Neuronal stem cell (in vitro differentiated cells): Measurements from ENCODE around the gene CCSER2.

Experiments used
- DNase-seq: peaks from one replicate; pipeline ENCODE4 v3.0.0-alpha.2; 2013; ENCODE audit warnings: low spot score
- H2AFZ ChIP-seq: one replicate; pipeline ENCODE4 v1.6.1; 2013; ENCODE audit warnings: mild to moderate bottlenecking, low read length, inconsistent platforms
- H2AK5ac ChIP-seq: 2 replicates; pipeline ENCODE4 v1.6.1; 2013; ENCODE audit warnings: low read depth, mild to moderate bottlenecking, inconsistent platforms, low read length, moderate library complexity, mixed read lengths
- H2BK120ac ChIP-seq: 2 replicates; pipeline ENCODE4 v1.6.1; 2013; ENCODE audit warnings: low read depth, mild to moderate bottlenecking, inconsistent platforms, low read length, moderate library complexity, mixed read lengths
- H2BK12ac ChIP-seq: one replicate; pipeline ENCODE4 v1.6.1; 2013; ENCODE audit warnings: low read length, inconsistent platforms
- H2BK15ac ChIP-seq: 2 replicates; pipeline ENCODE4 v1.6.1; 2013; ENCODE audit warnings: mild to moderate bottlenecking, low read length, inconsistent platforms, mixed read lengths
- H2BK5ac ChIP-seq: one replicate; pipeline ENCODE4 v1.6.1; 2013; ENCODE audit warnings: inconsistent platforms, mild to moderate bottlenecking, low read length, moderate library complexity
- H3K14ac ChIP-seq: one replicate; pipeline ENCODE4 v1.6.1; 2013; ENCODE audit warnings: low read length, inconsistent platforms
- H3K18ac ChIP-seq: 2 replicates; pipeline ENCODE4 v1.6.1; 2013; ENCODE audit warnings: low read length, inconsistent platforms
- H3K23ac ChIP-seq: 2 replicates; pipeline ENCODE4 v1.6.1; 2013; ENCODE audit warnings: low read depth, mild to moderate bottlenecking, mixed read lengths, low read length, inconsistent platforms; ENCODE audit not compliant: poor library complexity
- H3K27ac ChIP-seq: replicated peaks from 3 replicates; pipeline ENCODE4 v1.5.1; 2013; ENCODE audit warnings: low read length, inconsistent platforms
- H3K27me3 ChIP-seq, 3 experiments: 2 replicates each; pipeline ENCODE4 v1.6.1; 2013; ENCODE audit warnings: low read length in 3 of 3, mild to moderate bottlenecking in 2 of 3, inconsistent platforms in 1 of 3, low read depth in 1 of 3, mixed read lengths in 1 of 3, moderate library complexity in 1 of 3; ENCODE audit not compliant: control insufficient read depth in 3 of 3, insufficient read depth in 3 of 3
- H3K36me3 ChIP-seq, 2 donors: replicated peaks in 1 of 2; 2 replicates each; pipeline ENCODE4 v1.6.1; 2013; ENCODE audit warnings: low read length in 2 of 2; ENCODE audit not compliant: control insufficient read depth in 2 of 2, insufficient read depth in 2 of 2
- H3K4ac ChIP-seq: 2 replicates; pipeline ENCODE4 v1.6.1; 2013; ENCODE audit warnings: inconsistent platforms, mild to moderate bottlenecking, low read length, moderate library complexity
- H3K4me1 ChIP-seq, 2 donors: 1 replicate in 1 of 2; 2 replicates in 1 of 2; pipeline ENCODE4 v1.6.1; 2013; ENCODE audit warnings: low read length in 2 of 2, low read depth in 1 of 2; ENCODE audit not compliant: control insufficient read depth in 2 of 2, insufficient read depth in 1 of 2
- H3K4me2 ChIP-seq: one replicate; pipeline ENCODE4 v1.6.1; 2013; ENCODE audit warnings: mild to moderate bottlenecking, low read length, inconsistent platforms; ENCODE audit not compliant: insufficient read depth, poor library complexity, severe bottlenecking
- H3K4me3 ChIP-seq, 2 donors: 2 replicates each; pipeline ENCODE4 v1.5.1; 2013; ENCODE audit warnings: low read length in 2 of 2, mild to moderate bottlenecking in 2 of 2, inconsistent platforms in 1 of 2, moderate library complexity in 1 of 2
- H3K79me1 ChIP-seq: one replicate; pipeline ENCODE4 v1.6.1; 2013; ENCODE audit warnings: low read depth, mild to moderate bottlenecking, inconsistent platforms, low read length, moderate library complexity
- H3K9ac ChIP-seq: one replicate; pipeline ENCODE4 v1.6.1; 2013; ENCODE audit warnings: mild to moderate bottlenecking, low read depth, low read length, inconsistent platforms; ENCODE audit not compliant: poor library complexity
- H3K9me3 ChIP-seq, 2 donors: replicated peaks in 1 of 2; 2 replicates each; pipeline versions ENCODE3 to v1.6.1; 2013; ENCODE audit warnings: low read length in 2 of 2, mild to moderate bottlenecking in 2 of 2, inconsistent platforms in 1 of 2, low read depth in 1 of 2, mixed read lengths in 1 of 2, moderate library complexity in 1 of 2; ENCODE audit not compliant: control insufficient read depth in 2 of 2, insufficient read depth in 1 of 2
- H4K8ac ChIP-seq: one replicate; pipeline ENCODE4 v1.6.1; 2013; ENCODE audit warnings: low read depth, mild to moderate bottlenecking, inconsistent platforms, low read length, moderate library complexity
- H4K91ac ChIP-seq: one replicate; pipeline ENCODE4 v1.6.1; 2013; ENCODE audit warnings: low read length, low read depth, mild to moderate bottlenecking, inconsistent platforms; ENCODE audit not compliant: poor library complexity
- WGBS, 2 donors: extraction: QIAGEN DNeasy Blood & Tissue Kit; methylation state at CpG; one replicate each; pipeline ENCODE4 v1.1.7; 2013; ENCODE audit warnings: missing lambda C conversion rate in 2 of 2, mixed read lengths in 1 of 2; ENCODE audit not compliant: insufficient read length in 2 of 2, insufficient replicate concordance in 1 of 2; ENCODE audit errors: extremely low coverage in 2 of 2; 5-methylcytosine and 5-hydroxymethylcytosine counted together

CCSER2 gene

DNA sequence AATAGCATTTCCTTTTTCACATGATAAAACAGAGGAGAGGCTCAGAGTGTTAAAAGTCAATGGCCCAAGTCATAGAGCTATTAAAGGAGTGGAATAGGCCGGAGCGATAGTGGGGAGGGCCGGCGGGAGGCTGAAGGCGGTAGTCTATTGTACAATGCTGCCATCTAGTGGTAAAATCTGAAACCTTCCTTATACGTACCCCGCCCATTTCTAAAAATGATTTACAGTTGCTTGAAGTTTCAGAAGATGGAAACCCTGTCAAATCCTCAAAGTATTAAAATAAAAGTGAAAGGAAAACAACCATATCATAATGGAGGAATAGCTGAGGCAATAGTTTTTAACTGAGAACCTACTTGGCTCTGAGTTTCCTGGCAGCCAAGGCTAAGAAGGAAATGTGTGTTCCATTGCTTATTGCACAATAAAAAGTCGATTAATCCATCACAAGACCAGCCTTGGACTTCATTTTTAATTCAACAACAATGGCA is 209.1 kb downstream of the CCSER2 start:
- Histone ChIP-seq H3K9me3 (no peaks in the 10 kb centered on the region), H3K23ac (no peak overlapping the region), H2AK5ac (no peak overlapping the region), H4K91ac (no peak overlapping the region), H2BK15ac (no peak overlapping the region), H3K4me1 (peaks cover 0 to 2% of the 10 kb centered on the region in 2 donors), H3K18ac (no peak overlapping the region), H2BK12ac (no peak overlapping the region), H3K36me3 (no peaks in the 10 kb centered on the region), H3K4me2 (no peak overlapping the region), H3K27me3 (peaks cover 0 to 24% (median 0%) of the 10 kb centered on the region in 3 experiments), H3K4me3 (no peak overlapping the region), H3K4ac (no peak overlapping the region), H2BK120ac (no peak overlapping the region), H2AFZ (peak overlapping the region; percentile 12), H2BK5ac (no peak overlapping the region), H3K14ac (no peak overlapping the region), H3K9ac (no peak overlapping the region), H3K27ac (no peak overlapping the region), H3K79me1 (no peaks in the 10 kb centered on the region), H4K8ac (no peak overlapping the region)
- DNase-seq, result peak; percentile 63
- WGBS, 2 donors, result no CpG with 5 or more reads among the region's 8 CpGs

DNA sequence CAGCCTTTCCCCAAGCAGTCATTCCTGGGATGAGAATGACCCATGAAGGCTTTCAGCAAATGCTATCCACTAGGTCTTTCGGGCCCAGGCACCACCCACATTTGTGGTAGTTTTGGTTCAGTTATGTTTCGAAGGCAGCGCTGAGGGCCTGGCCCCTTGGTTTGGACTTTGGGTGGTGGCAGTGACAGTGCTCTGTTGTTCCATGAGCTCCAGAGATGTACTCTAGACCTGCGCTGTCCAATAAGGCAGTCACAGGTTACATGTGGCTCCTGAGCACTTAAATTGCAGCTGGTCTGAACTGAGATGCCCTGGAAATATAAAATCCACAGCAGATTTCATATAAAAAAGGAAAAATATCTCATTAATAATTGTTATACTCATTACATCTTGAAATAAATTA is 209.6 kb downstream of the CCSER2 start:
- no peak overlapping the region for H2BK15ac ChIP-seq
- no peak overlapping the region for H3K4ac ChIP-seq
- H3K79me1 ChIP-seq, result no peaks in the 10 kb centered on the region
- no peak overlapping the region for H3K14ac ChIP-seq
- H3K27ac ChIP-seq, result no peak overlapping the region
- no peak overlapping the region for H3K4me3 ChIP-seq
- no peaks in the 10 kb centered on the region for H3K36me3 ChIP-seq
- no peaks in the 10 kb centered on the region for H3K9me3 ChIP-seq
- H4K8ac ChIP-seq, result no peak overlapping the region
- DNase-seq, result no peak
- H2AFZ ChIP-seq, result no peak overlapping the region
- H2AK5ac ChIP-seq, result no peak overlapping the region
- no peak overlapping the region for H4K91ac ChIP-seq
- WGBS, 2 donors, result no CpG with 5 or more reads among the region's 4 CpGs
- H3K18ac ChIP-seq, result no peak overlapping the region
- peaks cover 2% of the 10 kb centered on the region in 2 donors for H3K4me1 ChIP-seq
- H3K4me2 ChIP-seq, result no peak overlapping the region
- H3K9ac ChIP-seq, result no peak overlapping the region
- peaks cover 0 to 25% (median 0%) of the 10 kb centered on the region in 3 experiments for H3K27me3 ChIP-seq
- no peak overlapping the region for H2BK12ac ChIP-seq
- no peak overlapping the region for H2BK5ac ChIP-seq
- no peak overlapping the region for H3K23ac ChIP-seq
- H2BK120ac ChIP-seq, result no peak overlapping the region

DNA sequence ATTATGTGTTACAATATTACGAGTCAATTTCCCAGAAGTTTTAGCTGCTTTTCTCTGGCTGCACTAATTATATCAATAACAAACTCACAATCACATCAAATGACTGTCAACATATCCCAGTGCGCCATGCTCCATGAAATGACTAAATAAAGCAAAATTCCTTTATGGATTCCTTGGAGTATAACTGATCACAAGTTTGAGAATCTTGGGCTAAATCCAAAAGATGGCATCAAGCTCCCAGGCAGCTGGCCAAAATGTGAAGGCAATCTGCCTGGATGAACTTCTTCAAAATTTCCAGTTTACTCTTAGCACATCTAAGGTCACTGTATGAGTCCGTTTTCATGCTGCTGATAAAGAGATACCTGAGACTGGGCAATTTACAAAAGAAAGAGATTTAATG is 210.8 kb downstream of the CCSER2 start:
- H3K27ac ChIP-seq, result no peak overlapping the region
- H2BK120ac ChIP-seq, result no peak overlapping the region
- no peak overlapping the region for H3K23ac ChIP-seq
- H3K4me3 ChIP-seq, result no peak overlapping the region
- no peak overlapping the region for H3K4ac ChIP-seq
- no peak overlapping the region for H3K14ac ChIP-seq
- H2AK5ac ChIP-seq, result no peak overlapping the region
- H3K4me1 ChIP-seq, result peaks cover 2 to 7% of the 10 kb centered on the region in 2 donors
- H3K4me2 ChIP-seq, result no peak overlapping the region
- H2BK5ac ChIP-seq, result no peak overlapping the region
- no peak overlapping the region for H4K91ac ChIP-seq
- DNase-seq, result no peak
- no peak overlapping the region for H2AFZ ChIP-seq
- H2BK12ac ChIP-seq, result no peak overlapping the region
- H3K9ac ChIP-seq, result no peak overlapping the region
- H3K9me3 ChIP-seq, result no peaks in the 10 kb centered on the region
- H3K27me3 ChIP-seq, result peaks cover 0 to 30% (median 0%) of the 10 kb centered on the region in 3 experiments
- no peaks in the 10 kb centered on the region for H3K36me3 ChIP-seq
- no peaks in the 10 kb centered on the region for H3K79me1 ChIP-seq
- H4K8ac ChIP-seq, result no peak overlapping the region
- WGBS, 2 donors, result no CpG with 5 or more reads among the region's 3 CpGs
- H3K18ac ChIP-seq, result no peak overlapping the region
- no peak overlapping the region for H2BK15ac ChIP-seq

DNA sequence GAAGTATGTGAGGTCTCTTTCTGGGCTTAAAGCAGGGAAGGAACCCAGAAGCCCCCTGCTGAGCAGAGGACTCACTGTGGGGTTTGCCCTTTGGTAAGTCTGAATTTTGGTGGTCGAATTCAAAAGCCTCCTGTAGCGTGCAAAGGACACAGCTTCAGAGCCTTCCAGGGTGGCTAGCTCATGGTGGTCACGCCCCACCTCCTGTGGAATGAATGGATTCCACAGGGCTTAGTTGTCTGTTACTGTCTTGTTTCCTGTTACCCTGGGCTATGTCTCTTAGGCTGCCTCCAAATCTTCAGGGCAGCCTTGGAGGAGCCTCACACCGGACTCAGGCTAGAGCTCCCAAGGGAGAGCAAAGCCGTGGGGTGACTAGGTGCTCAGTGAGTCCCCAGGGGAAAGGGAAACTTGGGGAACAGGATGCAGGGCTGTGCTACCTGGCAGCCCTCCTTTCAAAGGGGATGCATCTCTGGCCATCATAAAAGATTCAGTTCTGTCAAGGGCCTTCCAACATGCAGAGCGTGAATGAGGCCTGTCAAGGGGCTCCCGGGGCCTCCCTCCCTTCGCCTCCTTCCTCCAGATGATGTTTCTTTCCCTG is 211.7 kb downstream of the CCSER2 start:
- Histone ChIP-seq H2BK12ac (no peak overlapping the region), H2AFZ (peak overlapping the region; percentile 94), H3K9ac (no peak overlapping the region), H4K8ac (no peak overlapping the region), H3K9me3 (no peaks in the 10 kb centered on the region), H3K18ac (peak overlapping the region; percentile 7), H3K79me1 (no peaks in the 10 kb centered on the region), H3K4me1 (peaks cover 2 to 7% of the 10 kb centered on the region in 2 donors), H2BK15ac (no peak overlapping the region), H2AK5ac (peak overlapping the region; percentile 40), H4K91ac (peak overlapping the region; percentile 38), H2BK5ac (no peak overlapping the region), H3K4ac (no peak overlapping the region), H2BK120ac (no peak overlapping the region), H3K27ac (no peak overlapping the region), H3K14ac (no peak overlapping the region), H3K4me3 (no peak overlapping the region), H3K4me2 (no peak overlapping the region), H3K27me3 (peaks cover 0 to 30% (median 0%) of the 10 kb centered on the region in 3 experiments), H3K36me3 (no peaks in the 10 kb centered on the region), H3K23ac (no peak overlapping the region)
- no CpG with 5 or more reads among the region's 8 CpGs for WGBS, 2 donors
- DNase-seq, result no peak
